HG03354 (cell line): ENCODE results near the gene CDK17.
A peak's percentile ranks its signal among the peaks of the same experiment; 100 is the strongest.
"Not testable (repeated sequence)": the region's sequence is repeated elsewhere in the genome, so short reads cannot be mapped to it uniquely, and the experiment has no call there.

Source experiments
- ATAC-seq: cut with Tn5 transposase; IDR thresholded peaks from one replicate; pipeline ENCODE4 v1.9.1; 2021; ENCODE audit warnings: mild to moderate bottlenecking; ENCODE audit not compliant: unreplicated experiment, poor library complexity, severe bottlenecking

Gene CDK17

DNA sequence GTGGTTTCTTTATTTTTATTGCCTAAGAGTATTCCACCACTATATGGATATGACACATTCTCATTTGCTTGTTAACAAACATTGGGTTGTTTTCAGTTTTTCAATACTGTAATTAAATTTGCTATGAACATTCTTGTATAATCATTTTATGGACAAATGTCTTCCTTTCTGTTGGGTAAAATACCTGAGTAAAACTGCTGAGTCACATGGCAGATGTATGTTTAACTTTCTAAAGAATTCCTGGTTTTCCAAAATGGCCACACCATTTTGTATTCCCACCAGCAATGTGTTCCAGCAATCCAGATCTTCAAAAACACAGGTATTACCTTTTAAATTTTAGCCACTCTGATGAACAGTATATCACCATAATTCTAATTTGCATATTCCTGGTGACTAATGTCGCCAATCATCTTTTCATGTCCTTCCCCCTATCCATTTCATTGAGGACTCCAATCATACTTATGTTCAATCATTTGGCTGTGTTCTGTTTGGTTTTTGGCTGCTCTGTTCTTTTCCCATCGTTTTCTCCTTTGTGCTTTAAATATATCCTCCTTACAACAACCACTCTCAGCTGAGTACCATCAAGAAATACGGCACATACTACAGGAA lies 36.0 kb downstream of the CDK17 start:
- no peak for ATAC-seq

DNA sequence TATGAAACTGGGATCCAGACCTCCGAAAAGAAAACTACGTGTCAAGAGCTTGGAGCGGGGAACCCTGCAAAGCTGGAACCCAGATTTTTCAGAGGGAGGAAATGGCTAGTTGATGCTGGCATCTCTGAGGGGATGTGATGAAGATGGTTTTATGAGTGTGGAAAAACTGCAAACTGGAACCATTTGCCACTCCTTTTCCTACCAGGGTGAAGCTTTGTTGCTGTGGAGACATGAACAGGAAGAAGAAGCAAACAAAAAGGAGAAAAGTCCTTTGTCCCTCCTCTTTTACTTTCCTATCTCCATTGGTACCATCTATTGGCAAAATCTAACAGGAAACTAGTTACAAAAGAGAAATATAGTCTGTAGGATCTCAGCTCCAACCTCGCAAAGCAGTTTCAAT lies 39.2 kb downstream of the CDK17 start:
- no peak for ATAC-seq

DNA sequence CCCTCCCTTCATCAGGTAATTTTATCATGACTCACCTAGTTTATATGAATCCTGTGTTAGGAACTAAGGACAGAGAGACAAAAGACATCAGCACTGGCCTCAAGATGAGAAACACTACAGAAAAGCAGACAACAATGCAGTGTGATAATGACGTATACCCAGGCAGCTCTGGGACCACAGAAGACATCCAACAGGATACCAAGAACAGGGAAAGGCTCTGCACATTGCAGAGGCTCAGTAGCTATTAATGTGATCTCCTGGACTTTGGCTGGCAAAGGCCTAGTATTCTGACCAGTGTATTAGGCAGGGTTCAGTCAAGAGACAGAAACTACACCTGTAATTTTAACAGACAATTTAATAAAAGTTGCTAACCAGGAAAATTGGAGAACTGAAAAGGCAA lies 39.7 kb downstream of the CDK17 start:
- ATAC-seq = no peak

DNA sequence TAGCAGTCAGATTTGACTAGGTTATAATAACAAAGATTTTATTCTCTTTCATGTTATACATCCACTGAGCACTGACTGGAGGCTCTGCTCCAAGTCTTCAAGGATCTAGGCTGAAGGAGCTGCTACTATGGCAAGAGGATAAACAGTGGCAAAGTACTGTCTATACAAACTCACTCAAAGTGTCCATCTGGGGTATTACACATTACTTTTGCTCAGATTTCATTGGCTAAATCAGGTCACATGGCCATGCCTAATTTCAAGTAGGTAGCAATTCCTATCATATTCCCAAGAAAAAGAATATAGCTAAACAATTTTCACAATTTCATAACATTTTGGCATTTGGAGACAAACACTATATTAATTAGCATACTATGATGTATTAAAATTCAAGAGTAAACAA lies 40.9 kb downstream of the CDK17 start:
- no peak for ATAC-seq

DNA sequence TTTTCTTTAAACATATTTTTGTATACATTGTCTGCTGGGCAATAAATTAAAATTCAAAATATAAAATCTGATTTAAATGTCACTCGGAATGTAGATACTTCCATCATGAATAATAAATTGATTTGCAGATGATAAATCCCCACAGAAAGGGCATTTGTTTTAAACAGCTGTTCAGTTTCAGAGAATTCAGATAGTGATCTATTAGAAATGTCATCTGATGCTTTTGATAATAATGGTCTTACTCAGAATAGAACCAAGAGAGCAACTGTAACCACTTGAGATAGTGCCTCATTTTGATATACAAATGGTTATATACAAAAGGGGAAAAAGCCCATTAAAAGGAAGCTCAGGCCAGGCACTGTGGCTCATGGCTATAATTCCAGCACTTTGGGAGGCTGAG lies 43.4 kb downstream of the CDK17 start:
- ATAC-seq = no peak

DNA sequence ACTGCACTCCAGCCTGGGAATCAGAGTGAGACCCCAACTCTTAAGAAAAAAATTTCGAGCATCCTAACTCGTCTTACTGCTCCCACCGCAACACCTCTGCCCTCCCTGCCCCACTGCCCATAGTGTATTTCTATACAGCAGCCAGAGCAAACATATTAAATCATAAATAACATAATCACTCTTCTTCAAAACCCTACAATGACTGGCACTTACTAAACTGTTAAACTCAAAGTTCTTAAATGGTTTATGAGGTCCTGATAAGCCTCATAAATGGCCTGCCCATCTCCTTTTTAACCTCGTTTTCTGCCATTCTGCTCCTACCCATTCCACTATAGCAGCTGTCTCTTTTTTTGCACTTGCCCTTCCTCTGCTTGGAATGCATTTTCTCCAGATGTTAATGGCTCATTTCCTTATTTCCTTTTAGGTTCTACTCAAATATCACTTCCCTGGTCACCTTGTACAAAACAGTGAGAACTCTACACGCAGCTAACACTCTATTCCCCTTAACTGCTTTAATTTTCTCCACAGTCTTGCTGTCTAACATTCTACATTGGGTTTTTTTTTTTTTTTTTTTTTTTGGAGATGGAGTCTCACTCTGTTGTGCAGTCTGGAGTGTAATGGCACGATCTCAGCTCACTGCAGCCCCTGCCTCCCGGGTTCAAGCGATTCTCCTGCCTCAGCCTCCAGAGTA lies 45.2 kb downstream of the CDK17 start:
- no peak for ATAC-seq

DNA sequence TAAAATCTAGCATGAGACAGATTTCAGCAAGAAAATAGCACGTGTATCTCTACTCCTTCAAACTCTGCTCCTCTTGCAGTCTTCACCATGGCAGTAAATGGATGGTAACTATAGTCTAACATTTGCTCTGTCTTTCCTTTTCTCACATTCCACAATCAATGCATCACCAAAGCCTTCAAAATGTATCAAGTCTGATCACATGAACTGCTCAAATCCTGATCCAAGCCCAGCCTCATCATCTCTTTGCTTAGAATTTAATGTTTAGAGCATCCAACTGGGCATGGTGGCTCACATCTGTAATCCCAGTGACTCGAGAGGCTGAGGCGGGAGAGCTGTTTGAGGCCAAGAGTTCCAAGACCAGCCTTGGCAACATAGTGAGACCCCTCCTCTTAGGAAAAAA lies 45.9 kb downstream of the CDK17 start:
- no peak for ATAC-seq

DNA sequence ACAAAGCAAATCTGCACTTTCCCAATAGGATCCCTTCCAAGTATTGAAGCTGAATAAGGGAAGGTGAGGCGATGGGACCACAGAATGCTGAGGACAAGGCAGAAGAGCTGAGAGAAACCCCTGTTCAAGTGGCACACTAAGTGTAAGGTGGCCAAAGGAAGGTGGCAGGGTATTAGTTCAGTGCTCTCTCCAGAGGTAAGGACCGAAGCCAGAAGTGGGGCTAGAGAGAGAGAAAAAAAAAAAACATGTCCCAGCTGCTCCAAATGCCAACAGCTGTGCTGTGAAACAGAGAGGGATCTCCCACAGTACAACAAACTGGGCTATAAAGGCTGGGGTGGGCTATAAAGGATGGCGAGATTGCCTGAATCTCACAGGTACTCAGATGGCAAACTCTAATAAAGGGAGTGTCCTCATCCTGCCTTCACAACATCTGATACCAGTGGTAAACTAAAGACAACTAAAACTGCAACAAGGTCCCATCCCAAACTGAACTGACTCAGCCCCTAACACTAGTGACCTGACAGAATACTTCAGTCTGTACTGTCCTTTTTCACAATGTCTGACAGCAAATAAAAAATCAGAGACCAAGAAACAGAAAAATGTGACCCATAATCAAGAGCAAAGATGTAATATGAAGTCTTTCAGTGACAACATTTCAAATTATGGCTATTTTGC lies 47.9 kb downstream of the CDK17 start:
- ATAC-seq = no peak

DNA sequence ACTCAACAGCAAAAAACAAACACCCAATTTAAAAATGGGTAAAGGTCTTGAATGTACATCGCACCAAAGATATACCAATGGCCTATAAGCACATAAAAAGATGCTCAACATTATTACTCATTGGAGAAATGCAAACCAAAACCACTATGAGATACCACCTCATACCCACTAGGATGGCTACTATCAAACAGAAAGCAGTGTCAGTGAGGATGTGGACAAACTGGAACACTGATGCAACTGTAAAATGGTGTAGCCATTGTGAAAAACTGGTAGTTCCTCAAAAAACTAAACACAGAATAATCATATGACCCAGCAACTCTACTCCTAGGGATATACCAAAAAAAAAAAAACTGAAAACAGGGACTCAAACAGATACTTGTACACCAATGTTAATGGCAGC lies 49.3 kb downstream of the CDK17 start:
- ATAC-seq = peak; percentile 60

DNA sequence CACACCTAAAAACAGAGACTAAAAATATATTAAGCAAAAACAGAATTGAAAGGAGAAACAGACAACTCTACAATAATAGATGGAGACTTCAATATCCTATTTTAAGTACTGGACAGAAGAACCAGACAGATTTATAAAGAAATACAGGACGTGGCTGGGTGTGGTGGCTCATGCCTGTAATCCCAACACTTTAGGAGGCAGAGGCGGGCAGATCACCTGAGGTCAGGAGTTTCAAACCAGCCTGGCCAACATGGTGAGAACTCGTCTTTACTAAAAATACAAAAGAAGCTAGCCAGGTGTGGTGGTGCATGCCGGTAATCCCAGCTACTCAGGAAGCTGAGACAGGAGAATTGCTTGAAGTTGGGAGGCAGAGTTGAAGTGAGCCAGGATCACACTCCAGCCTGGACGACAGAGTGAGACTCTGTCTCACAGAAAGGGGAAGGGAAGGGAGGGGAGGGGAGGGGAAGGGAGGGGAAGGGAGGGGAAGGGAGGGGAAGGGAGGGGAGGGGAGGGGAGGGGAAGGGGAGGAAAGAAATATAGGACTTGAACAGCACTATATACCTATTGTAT lies 53.0 kb downstream of the CDK17 start:
- no peak for ATAC-seq

DNA sequence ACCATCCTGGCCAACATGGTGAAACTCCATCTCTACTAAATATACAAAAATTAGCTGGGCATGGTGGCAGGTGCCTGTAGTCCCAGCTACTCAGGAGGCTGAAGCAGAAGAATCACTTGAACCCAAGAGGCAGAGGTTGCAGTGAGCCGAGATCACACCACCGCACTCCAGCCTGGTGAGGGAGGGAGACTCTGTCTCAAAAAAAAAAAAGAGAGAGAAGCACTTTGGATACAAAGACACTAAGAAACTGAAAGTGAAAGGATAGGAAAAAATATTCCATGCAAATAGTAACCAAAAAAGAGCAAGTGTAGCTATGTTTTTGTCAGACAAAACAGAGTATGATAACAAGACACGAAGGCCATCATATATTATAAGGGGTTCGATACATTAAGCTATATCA lies 53.5 kb downstream of the CDK17 start:
- not testable (repeated sequence) for ATAC-seq

DNA sequence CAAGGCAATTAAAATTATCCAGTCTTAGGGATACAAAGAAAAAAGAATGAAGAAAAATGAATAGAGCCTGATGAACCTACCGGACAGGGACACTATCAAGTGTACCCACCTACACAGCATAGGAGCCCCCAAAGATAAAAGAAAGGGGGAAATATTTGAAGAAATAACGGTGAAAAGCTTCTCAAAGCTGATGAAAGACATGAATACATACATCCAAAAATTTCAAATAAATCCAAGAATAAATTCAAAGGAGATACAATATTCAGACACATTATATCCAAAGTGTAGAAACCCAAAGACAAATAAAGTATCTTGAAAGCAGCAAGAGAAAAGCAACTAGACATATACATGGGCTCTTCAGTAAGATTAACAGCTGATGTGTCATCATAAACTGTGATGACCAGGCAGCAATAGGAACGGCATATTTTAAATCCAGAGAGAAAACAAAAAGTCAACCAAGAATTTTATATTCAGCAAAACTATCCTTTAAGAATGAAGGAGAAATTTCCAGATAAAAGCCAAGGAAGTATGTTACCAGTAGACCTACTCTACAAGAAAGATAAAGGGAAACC lies 56.0 kb downstream of the CDK17 start:
- no peak for ATAC-seq

DNA sequence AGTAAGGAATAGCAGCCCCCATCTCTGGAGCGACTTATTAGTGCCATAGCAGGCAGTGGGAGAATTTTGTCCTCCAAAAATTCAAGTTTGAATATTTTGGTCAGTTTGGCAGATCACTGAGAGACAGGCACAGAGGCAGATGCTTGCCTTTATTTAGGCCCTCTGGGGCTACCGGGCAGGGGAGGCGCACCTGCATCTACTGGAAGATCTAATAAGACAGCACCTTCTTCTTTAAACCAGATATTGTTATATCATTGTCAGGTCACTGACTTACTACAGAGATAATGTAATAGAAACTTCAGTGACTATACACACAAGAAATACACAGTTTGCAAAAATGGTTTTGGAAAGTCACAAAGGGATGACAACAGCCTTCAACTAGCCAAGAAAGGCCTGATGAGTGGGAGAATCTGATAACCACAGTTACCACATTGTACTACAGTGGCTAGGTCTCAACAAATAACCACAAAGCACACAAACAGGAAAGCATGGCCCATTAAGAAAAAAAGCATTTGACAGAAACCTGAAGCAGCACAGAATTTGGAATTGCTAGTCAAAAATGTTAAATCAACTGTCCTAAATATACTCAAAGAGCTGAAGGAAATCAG lies 56.8 kb downstream of the CDK17 start:
- peak; percentile 64 for ATAC-seq

DNA sequence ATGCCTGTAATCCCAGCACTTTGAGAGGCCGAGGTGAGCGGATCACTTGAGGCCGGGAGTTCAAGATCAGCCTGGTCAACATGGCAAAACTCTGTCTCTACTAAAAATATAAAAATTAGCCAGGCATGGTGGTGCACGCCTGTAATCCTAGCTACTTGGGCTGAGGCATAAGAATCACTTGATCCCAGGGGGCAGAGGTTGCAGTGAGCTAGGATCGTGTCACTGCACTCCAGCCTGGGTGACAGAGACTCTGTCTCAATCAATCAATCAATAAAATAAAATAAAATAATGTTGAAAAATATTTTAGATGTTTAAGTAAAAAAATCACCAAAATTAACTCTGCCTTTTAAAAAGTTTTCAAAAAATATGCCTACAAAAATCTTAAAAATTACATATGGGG lies 60.6 kb downstream of the CDK17 start:
- ATAC-seq = not testable (repeated sequence)

DNA sequence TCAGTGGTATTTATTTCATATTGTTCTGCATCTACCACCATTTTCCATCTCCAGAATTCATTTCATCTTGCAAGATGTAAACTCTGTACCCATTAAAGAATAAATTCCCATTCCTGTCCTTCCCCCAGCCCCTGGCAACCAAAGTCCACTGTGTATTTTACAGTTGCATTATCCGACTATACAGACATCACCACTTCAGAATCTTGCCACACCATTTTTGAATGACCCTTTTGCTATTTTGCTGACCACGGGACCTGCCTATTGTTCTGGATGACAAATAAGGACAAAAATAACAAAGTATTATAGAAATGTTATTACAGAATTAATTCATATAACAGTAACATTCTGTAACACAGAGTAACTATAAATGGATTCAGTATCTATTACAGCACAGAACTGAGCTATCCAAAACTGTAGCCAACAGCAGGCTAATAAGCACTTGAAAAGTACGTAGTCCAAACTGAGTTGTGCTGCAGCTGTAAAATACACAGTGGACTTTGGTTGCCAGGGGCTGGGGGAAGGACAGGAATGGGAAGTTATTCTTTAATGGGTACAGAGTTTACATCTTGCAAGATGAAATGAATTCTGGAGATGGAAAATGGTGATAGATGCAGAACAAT lies 61.3 kb downstream of the CDK17 start:
- ATAC-seq = no peak

DNA sequence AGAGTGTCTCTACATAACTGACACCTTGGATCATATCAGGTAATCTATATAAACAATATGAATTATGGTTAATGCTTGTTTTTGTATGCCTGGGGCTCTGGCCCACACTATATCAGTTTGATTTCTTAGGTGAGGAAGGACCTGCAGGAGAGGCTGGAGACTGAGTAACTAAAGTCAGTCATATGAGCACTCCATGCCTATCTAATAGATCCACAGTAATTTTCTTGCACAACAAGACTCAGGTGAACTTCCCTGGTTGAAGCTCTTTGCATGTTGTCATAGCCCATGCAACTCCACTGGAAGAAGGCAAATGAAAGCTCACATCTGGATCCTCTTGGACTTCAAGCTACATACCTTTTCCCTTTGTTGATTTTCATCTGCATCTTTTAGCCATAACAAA lies 62.3 kb downstream of the CDK17 start:
- no peak for ATAC-seq

DNA sequence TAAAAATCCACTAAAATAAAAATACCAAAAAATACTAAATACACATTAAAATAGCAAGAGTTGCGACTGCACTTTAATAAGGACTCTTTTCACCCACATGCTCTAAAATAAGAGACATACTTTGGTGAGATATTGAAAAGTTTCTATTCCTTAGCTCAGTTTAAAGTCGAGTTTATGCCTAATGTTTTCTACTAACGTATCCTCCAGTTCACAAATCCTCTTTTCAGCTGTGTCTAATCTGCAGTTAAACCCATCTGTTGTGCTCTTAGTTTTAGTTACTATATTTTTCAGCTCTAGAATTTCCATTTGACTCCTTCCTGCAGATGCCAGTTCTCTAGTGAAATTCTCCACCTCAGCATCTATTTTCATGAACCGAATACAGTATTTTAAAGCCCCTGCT lies 63.8 kb downstream of the CDK17 start:
- ATAC-seq = no peak

DNA sequence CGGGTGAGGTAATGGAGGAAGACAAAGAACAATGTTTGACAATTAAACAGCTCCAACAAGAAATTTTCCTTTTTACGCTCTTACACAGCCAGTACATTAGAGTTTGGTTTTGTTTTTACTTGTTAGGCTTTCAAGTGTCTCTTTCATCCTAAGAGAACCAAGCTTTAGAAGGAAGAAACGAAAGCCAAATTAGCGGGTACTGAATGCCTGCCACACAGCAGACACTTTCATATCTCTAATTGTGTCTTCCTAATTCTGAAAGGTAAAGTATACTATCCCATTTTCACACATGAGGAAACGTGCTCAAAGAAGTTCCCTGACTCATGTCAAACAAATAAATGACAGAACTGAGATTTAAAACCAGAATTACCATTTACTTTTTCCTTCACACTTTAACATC lies 65.0 kb downstream of the CDK17 start:
- peak; percentile 78 for ATAC-seq

DNA sequence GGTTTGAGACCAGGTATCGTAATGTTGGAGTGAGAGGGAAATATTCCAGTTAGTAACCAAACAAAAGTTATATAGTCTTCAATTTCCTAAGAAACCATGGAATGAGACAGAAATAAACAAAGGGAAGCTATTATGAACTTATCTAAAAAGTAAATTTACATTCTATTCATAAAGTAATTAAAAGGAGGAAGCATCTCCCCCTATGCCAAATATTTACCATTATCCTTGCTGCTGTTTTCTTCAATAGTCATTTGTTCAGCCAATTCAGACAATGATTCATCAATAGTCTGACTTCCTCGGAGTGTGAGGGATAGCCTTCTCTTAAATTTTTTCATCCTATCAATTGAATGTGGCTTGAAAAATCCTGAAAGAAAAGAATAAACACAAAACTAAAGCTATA lies 65.7 kb downstream of the CDK17 start:
- no peak for ATAC-seq

DNA sequence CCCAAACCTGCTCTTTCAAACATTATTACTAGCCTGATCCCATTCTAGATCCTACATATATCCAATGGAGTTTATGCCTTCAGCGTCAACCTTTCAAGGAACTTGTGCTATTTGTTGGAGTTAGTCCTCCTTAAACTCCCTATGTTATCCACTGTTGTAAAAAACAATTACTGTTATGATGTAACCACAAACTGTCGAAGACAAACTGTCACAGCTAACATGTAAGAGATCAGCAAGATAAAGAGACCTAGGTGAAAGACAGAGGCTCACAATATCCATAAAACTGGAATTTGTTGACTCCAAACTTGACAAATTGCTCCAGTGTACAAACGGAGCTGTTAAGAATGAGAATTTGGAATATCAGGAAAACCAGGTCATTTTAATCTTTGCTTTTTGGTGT lies 70.7 kb downstream of the CDK17 start:
- no peak for ATAC-seq
